H9 (cell line): ENCODE measurements around the gene CD300E. TPM values are rescaled to one million over a fixed set of nuclear protein-coding genes. Genes with fewer than 3 reads are reported as not detected.

Source experiments
- DNase-seq: peaks from one replicate; pipeline ENCODE4 v3.0.0-alpha.2; 2017
- H2AFZ ChIP-seq: one replicate; pipeline ENCODE4 v1.6.1; 2013; ENCODE audit warnings: mild to moderate bottlenecking, low read length, control low read depth, moderate library complexity
- H2AK5ac ChIP-seq: 2 replicates; pipeline ENCODE4 v1.6.1; 2013; ENCODE audit warnings: low read length, control low read depth, mixed read lengths; ENCODE audit not compliant: insufficient read length
- H2BK120ac ChIP-seq: one replicate; pipeline ENCODE4 v1.6.1; 2013; ENCODE audit warnings: low read depth, mild to moderate bottlenecking, low read length, control low read depth, inconsistent platforms; ENCODE audit not compliant: poor library complexity, severe bottlenecking
- H2BK12ac ChIP-seq: 2 replicates; pipeline ENCODE4 v1.6.1; 2013; ENCODE audit warnings: low read length, control low read depth, mixed read lengths, low read depth; ENCODE audit not compliant: insufficient read length
- H2BK15ac ChIP-seq: 2 replicates; pipeline ENCODE4 v1.6.1; 2013; ENCODE audit warnings: low read depth, low read length, control low read depth
- H2BK20ac ChIP-seq: one replicate; pipeline ENCODE4 v1.6.1; 2013; ENCODE audit warnings: low read depth, mild to moderate bottlenecking, low read length, control low read depth, inconsistent platforms; ENCODE audit not compliant: poor library complexity, severe bottlenecking
- H2BK5ac ChIP-seq: 2 replicates; pipeline ENCODE4 v1.6.1; 2013; ENCODE audit warnings: low read length, control low read depth, mixed read lengths; ENCODE audit not compliant: insufficient read length
- H3K14ac ChIP-seq: 2 replicates; pipeline ENCODE4 v1.6.1; 2013; ENCODE audit warnings: low read length, control low read depth; ENCODE audit not compliant: insufficient read depth
- H3K18ac ChIP-seq: 2 replicates; pipeline ENCODE4 v1.6.1; 2013; ENCODE audit warnings: low read depth, mild to moderate bottlenecking, mixed read lengths, low read length, control low read depth; ENCODE audit not compliant: insufficient read length
- H3K23ac ChIP-seq: 2 replicates; pipeline ENCODE4 v1.6.1; 2013; ENCODE audit warnings: low read length, control low read depth, mixed read lengths, low read depth; ENCODE audit not compliant: insufficient read length
- H3K23me2 ChIP-seq: 2 replicates; pipeline ENCODE4 v1.6.1; 2013; ENCODE audit warnings: low read depth, mild to moderate bottlenecking, mixed read lengths, low read length, control low read depth; ENCODE audit not compliant: insufficient read length, poor library complexity, severe bottlenecking
- H3K27ac ChIP-seq: 2 replicates; pipeline ENCODE4 v1.5.1; 2013; ENCODE audit warnings: low read length, control low read depth, mixed read lengths, low read depth; ENCODE audit not compliant: insufficient read length
- H3K27me3 ChIP-seq: 2 replicates; pipeline ENCODE4 v1.6.1; 2013; ENCODE audit warnings: low read length, control low read depth, inconsistent platforms; ENCODE audit not compliant: insufficient read depth
- H3K4ac ChIP-seq: 2 replicates; pipeline ENCODE4 v1.6.1; 2013; ENCODE audit warnings: low read depth, mild to moderate bottlenecking, control low read depth, inconsistent platforms, low read length, moderate library complexity
- H3K4me1 ChIP-seq: 2 replicates; pipeline ENCODE4 v1.6.1; 2013; ENCODE audit warnings: low read length, control low read depth, inconsistent platforms; ENCODE audit not compliant: insufficient read depth
- H3K4me2 ChIP-seq: 2 replicates; pipeline ENCODE4 v1.6.1; 2013; ENCODE audit warnings: low read length, control low read depth, mixed read lengths; ENCODE audit not compliant: insufficient read length, insufficient read depth
- H3K56ac ChIP-seq: 2 replicates; pipeline ENCODE4 v1.6.1; 2013; ENCODE audit warnings: low read depth, mild to moderate bottlenecking, mixed read lengths, low read length, control low read depth; ENCODE audit not compliant: insufficient read length
- H3K79me1 ChIP-seq: 2 replicates; pipeline ENCODE4 v1.6.1; 2013; ENCODE audit warnings: low read depth, mild to moderate bottlenecking, moderate library complexity, low read length, control low read depth, inconsistent platforms; ENCODE audit not compliant: insufficient read depth, poor library complexity, severe bottlenecking
- H3K79me2 ChIP-seq: 2 replicates; pipeline ENCODE4 v1.6.1; 2013; ENCODE audit warnings: low read length, control low read depth, inconsistent platforms; ENCODE audit not compliant: insufficient read depth
- H3K9ac ChIP-seq: 2 replicates; pipeline ENCODE4 v1.6.1; 2013; ENCODE audit warnings: low read length, control low read depth, mixed read lengths; ENCODE audit not compliant: insufficient read length; ENCODE audit errors: extremely low read depth
- H3K9me3 ChIP-seq: one replicate; pipeline ENCODE4 v1.6.1; 2013; ENCODE audit warnings: low read depth, low read length, inconsistent platforms; ENCODE audit not compliant: control insufficient read depth
- H3T11ph ChIP-seq: one replicate; pipeline ENCODE4 v1.6.1; 2013; ENCODE audit warnings: mild to moderate bottlenecking, low read length, control low read depth, inconsistent platforms
- H4K20me1 ChIP-seq: one replicate; pipeline ENCODE4 v1.6.1; 2013; ENCODE audit not compliant: control insufficient read depth, insufficient read length, insufficient read depth
- H4K5ac ChIP-seq: 2 replicates; pipeline ENCODE4 v1.6.1; 2013; ENCODE audit warnings: low read depth, mild to moderate bottlenecking, mixed read lengths, low read length, control low read depth; ENCODE audit not compliant: insufficient read length
- H4K8ac ChIP-seq: replicated peaks from 2 replicates; pipeline ENCODE4 v1.6.1; 2013; ENCODE audit warnings: low read length, control low read depth, mixed read lengths, low read depth; ENCODE audit not compliant: insufficient read length
- H4K91ac ChIP-seq: 2 replicates; pipeline ENCODE4 v1.6.1; 2013; ENCODE audit warnings: low read depth, mild to moderate bottlenecking, moderate library complexity, mixed read lengths, low read length, control low read depth; ENCODE audit not compliant: insufficient read length
- H3K27ac Mint-ChIP-seq, 3 experiments: 2 replicates in 2 of 3; 3 replicates in 1 of 3; pipeline ENCODE4 v1.8.0; 2020 to 2021; ENCODE audit warnings: mixed read lengths in 3 of 3, mild to moderate bottlenecking in 1 of 3, moderate library complexity in 1 of 3
- H3K27me3 Mint-ChIP-seq: 2 replicates; pipeline ENCODE4 v1.8.0; 2021; ENCODE audit warnings: low read depth, mild to moderate bottlenecking, moderate library complexity, mixed read lengths
- H3K36me3 Mint-ChIP-seq, 3 experiments: 2 replicates in 2 of 3; 3 replicates in 1 of 3; pipeline ENCODE4 v1.8.0; 2020 to 2021; ENCODE audit warnings: low read depth in 3 of 3, mixed read lengths in 3 of 3; ENCODE audit not compliant: insufficient read depth in 1 of 3
- H3K4me1 Mint-ChIP-seq, 2 experiments: 2 replicates each; pipeline ENCODE4 v1.8.0; 2020; ENCODE audit warnings: mixed read lengths in 2 of 2
- H3K4me3 Mint-ChIP-seq, 2 experiments: 2 replicates in 1 of 2; 3 replicates in 1 of 2; pipeline ENCODE4 v1.8.0; 2020 to 2021; ENCODE audit warnings: mild to moderate bottlenecking in 2 of 2, mixed read lengths in 2 of 2, moderate library complexity in 1 of 2
- H3K9me3 Mint-ChIP-seq, 2 experiments: 2 replicates in 1 of 2; 3 replicates in 1 of 2; pipeline ENCODE4 v1.8.0; 2020; ENCODE audit warnings: mild to moderate bottlenecking in 2 of 2, mixed read lengths in 2 of 2, moderate library complexity in 1 of 2
- WGBS: extraction: QIAGEN DNeasy Blood & Tissue Kit; methylation state at CpG from one replicate; pipeline ENCODE4 v1.1.7; 2013; ENCODE audit warnings: missing lambda C conversion rate, low lambda C conversion rate, mixed read lengths; ENCODE audit not compliant: insufficient read length; ENCODE audit errors: extremely low coverage; 5-methylcytosine and 5-hydroxymethylcytosine counted together
- total RNA-seq: library from RNA; stranded (reverse); gene quantifications from 2 replicates; pipeline ENCODE4 v1.2.1, GENCODE V29; 2021
- TF ChIP-seq, protein P1 (sequence below): fragments of 200-600 bp; sonication (generic); conservative IDR thresholded peaks from 3 replicates; pipeline ENCODE4 v1.8.0; 2021; ENCODE audit warnings: antibody characterized with exemption, mild to moderate bottlenecking

CD300E gene
- total RNA-seq, 1 experiment from 2014 or later = not detected

DNA sequence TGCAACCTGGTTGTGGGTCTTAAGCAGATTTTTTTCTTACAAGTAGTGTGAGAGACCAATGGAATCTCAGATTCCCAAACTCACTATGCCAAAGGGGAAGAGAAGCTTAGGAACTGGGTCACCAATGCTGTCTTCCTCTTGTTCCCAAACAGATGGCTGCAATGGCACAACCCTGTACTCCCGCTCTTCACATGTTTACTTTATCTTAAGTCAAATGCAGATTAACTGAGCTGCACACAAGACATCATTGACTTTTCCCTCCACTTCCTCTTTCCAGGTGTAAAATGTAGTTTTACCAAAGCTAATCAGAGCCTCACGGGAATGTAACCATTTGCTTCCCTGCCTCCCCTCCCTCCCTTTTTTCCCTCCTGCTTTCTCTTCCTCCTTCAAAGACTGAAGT lies 14.4 kb upstream of the CD300E start:
- H4K8ac ChIP-seq = no peak overlapping the region
- H3K23me2 ChIP-seq = no peaks in the 10 kb centered on the region
- no peaks in the 10 kb centered on the region; a peak in 1 of 7 replicates for H3K36me3 Mint-ChIP-seq
- H2AFZ ChIP-seq = no peak overlapping the region
- H3K79me2 ChIP-seq = no peaks in the 10 kb centered on the region
- no peak overlapping the region for H3K14ac ChIP-seq
- H3K9me3 ChIP-seq = no peaks in the 10 kb centered on the region
- H2AK5ac ChIP-seq = no peak overlapping the region
- TF ChIP-seq, protein P1, sequence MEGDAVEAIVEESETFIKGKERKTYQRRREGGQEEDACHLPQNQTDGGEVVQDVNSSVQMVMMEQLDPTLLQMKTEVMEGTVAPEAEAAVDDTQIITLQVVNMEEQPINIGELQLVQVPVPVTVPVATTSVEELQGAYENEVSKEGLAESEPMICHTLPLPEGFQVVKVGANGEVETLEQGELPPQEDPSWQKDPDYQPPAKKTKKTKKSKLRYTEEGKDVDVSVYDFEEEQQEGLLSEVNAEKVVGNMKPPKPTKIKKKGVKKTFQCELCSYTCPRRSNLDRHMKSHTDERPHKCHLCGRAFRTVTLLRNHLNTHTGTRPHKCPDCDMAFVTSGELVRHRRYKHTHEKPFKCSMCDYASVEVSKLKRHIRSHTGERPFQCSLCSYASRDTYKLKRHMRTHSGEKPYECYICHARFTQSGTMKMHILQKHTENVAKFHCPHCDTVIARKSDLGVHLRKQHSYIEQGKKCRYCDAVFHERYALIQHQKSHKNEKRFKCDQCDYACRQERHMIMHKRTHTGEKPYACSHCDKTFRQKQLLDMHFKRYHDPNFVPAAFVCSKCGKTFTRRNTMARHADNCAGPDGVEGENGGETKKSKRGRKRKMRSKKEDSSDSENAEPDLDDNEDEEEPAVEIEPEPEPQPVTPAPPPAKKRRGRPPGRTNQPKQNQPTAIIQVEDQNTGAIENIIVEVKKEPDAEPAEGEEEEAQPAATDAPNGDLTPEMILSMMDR = no peak
- no peak overlapping the region for H2BK20ac ChIP-seq
- no peaks in the 10 kb centered on the region for H3K79me1 ChIP-seq
- no peak overlapping the region for H4K5ac ChIP-seq
- no peak overlapping the region for H3K9ac ChIP-seq
- H3K27me3 Mint-ChIP-seq = peaks cover 11% of the 10 kb centered on the region
- H3K27ac ChIP-seq = no peak overlapping the region
- H3T11ph ChIP-seq = no peak overlapping the region
- H3K27me3 ChIP-seq = no peaks in the 10 kb centered on the region
- H2BK12ac ChIP-seq = no peak overlapping the region
- no peak overlapping the region for H3K23ac ChIP-seq
- H3K4ac ChIP-seq = no peak overlapping the region
- no peak overlapping the region for H3K56ac ChIP-seq
- no peak overlapping the region for H3K4me2 ChIP-seq
- H2BK120ac ChIP-seq = no peak overlapping the region
- no peak overlapping the region for H4K91ac ChIP-seq
- no peaks in the 10 kb centered on the region for H3K9me3 Mint-ChIP-seq
- H3K4me1 Mint-ChIP-seq = peaks cover 48 to 63% of the 10 kb centered on the region in 2 experiments
- no peak overlapping the region for H3K4me3 Mint-ChIP-seq
- H3K18ac ChIP-seq = no peak overlapping the region
- peaks cover 6% of the 10 kb centered on the region; the same call in 1 of the 2 replicates for H3K4me1 ChIP-seq
- no peak for DNase-seq
- H4K20me1 ChIP-seq = no peaks in the 10 kb centered on the region
- H3K27ac Mint-ChIP-seq = no peak overlapping the region
- H2BK5ac ChIP-seq = no peak overlapping the region
- no CpG with 5 or more reads among the region's 2 CpGs for WGBS
- no peak overlapping the region for H2BK15ac ChIP-seq
